ENCODE results near the gene CNPY4.

CNPY4 gene

GRCh38 chr7:100152937-100153666 is 33.7 kb downstream of the CNPY4 start:
- DNase-seq: no peak

GRCh38 chr7:100153708-100154535 is 34.5 kb downstream of the CNPY4 start:
- no peak for DNase-seq

- no peak for DNase-seq
Observed at GRCh38 chr7:100154651-100155491, 35.4 kb downstream of the CNPY4 start.

GRCh38 chr7:100155553-100156317 is 36.3 kb downstream of the CNPY4 start:
- DNase-seq: no peak

- DNase-seq: no peak
Observed at GRCh38 chr7:100156331-100157068, 37.1 kb downstream of the CNPY4 start.

GRCh38 chr7:100157069-100157333 is 37.6 kb downstream of the CNPY4 start:
- DNase-seq: no peak

- peak; percentile 26 for DNase-seq
Observed at GRCh38 chr7:100157334-100158228, 38.1 kb downstream of the CNPY4 start.

GRCh38 chr7:100158229-100159098 is 39.0 kb downstream of the CNPY4 start, which contains the start of gene TRAPPC14:
TSS of gene TRAPPC14 (minus strand) at chr7:100158723. CDS start at chr7:100158499, 224 bp downstream.
- DNase-seq: peak; percentile 54

- DNase-seq: no peak
Observed at GRCh38 chr7:100159099-100159623, 39.7 kb downstream of the CNPY4 start.

- no peak for DNase-seq
Observed at GRCh38 chr7:100160067-100160466, 40.6 kb downstream of the CNPY4 start.

GRCh38 chr7:100163006-100163531 is 43.6 kb downstream of the CNPY4 start:
- no peak for DNase-seq

- DNase-seq: no peak
Observed at GRCh38 chr7:100163871-100164270, 44.4 kb downstream of the CNPY4 start.

GRCh38 chr7:100166317-100166940 is 47.0 kb downstream of the CNPY4 start:
- DNase-seq: no peak

GRCh38 chr7:100166970-100167911 is 47.8 kb downstream of the CNPY4 start:
- DNase-seq: no peak

- no peak for DNase-seq
Observed at GRCh38 chr7:100167912-100168323, 48.5 kb downstream of the CNPY4 start.

GRCh38 chr7:100169147-100169850 is 49.9 kb downstream of the CNPY4 start:
- DNase-seq: no peak
